ENCODE data around the gene NPTXR.

NPTXR gene

GRCh38 chr22:38868886-38869381, 25.1 kb upstream of the NPTXR start:
- peak; percentile 90 for TF ChIP-seq CTCF (IDR thresholded peaks at IDR 0.05; ENCODE audit: borderline replicate concordance, insufficient read depth, low read depth, low read length)
- H3K4me3 ChIP-seq (ENCODE audit: low read depth, low read length) = no peak overlapping the region

GRCh38 chr22:38868286-38868721, 24.5 kb upstream of the NPTXR start:
- no peak for TF ChIP-seq CTCF (IDR thresholded peaks at IDR 0.05; ENCODE audit: borderline replicate concordance, insufficient read depth, low read depth, low read length)
- H3K4me3 ChIP-seq (ENCODE audit: low read depth, low read length) = no peak overlapping the region

DNA sequence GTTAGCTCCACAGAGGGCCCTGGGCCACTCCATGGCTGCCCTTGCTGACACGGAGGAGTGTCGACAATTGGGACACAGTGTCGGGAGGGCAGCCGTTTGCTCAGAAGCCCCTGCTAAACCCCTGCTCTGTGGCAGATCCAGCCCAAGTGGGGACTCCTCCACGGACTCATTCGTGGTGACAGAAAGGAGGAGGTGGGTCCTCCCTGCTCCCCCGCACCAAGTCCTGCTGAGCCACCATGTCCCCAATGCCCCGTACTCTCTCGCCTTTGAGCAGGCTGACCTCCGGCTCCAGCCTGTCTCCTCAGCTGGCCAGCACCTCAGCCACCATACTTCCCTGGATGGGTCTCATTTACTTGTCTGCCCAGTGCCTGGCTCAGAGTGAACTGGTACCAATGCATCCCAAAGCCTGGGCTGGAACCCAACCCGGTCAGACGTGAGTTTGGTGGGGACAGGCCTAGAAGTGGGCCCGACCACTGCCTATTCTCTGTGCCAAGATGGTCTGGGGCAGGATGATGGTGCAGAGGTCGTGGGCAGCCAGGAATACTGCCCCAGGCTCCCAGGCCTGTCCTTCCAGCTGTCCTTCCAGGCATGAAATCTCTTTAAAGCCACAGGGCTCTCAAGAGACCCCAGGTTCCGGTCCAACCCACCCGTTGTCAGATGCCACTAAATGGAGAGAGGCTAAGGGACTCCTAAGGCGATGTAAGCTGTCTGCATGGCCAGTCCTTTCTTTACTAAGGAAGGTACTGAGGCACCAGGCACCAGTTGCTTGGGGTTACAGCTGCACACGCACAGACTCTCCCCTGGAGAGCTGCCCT, 23.9 kb upstream of the NPTXR start:
- no peak overlapping the region for H3K4me3 ChIP-seq (ENCODE audit: low read depth, low read length)
- no peak for TF ChIP-seq CTCF (IDR thresholded peaks at IDR 0.05; ENCODE audit: borderline replicate concordance, insufficient read depth, low read depth, low read length)

GRCh38 chr22:38867124-38867455, 23.3 kb upstream of the NPTXR start:
- H3K4me3 ChIP-seq (ENCODE audit: low read depth, low read length) = no peak overlapping the region
- TF ChIP-seq CTCF (IDR thresholded peaks at IDR 0.05; ENCODE audit: borderline replicate concordance, insufficient read depth, low read depth, low read length) = no peak

GRCh38 chr22:38866399-38867123, 22.7 kb upstream of the NPTXR start:
- TF ChIP-seq CTCF (IDR thresholded peaks at IDR 0.05; ENCODE audit: borderline replicate concordance, insufficient read depth, low read depth, low read length) = no peak
- H3K4me3 ChIP-seq (ENCODE audit: low read depth, low read length) = no peak overlapping the region

- H3K4me3 ChIP-seq (ENCODE audit: low read depth, low read length) = no peak overlapping the region
- no peak for TF ChIP-seq CTCF (IDR thresholded peaks at IDR 0.05; ENCODE audit: borderline replicate concordance, insufficient read depth, low read depth, low read length)
Observed at GRCh38 chr22:38866024-38866398, 22.2 kb upstream of the NPTXR start.

Data from GM12875 (cell line).